ENCODE data around the gene RGS7.
"Not testable (repeated sequence)": the region's sequence is repeated elsewhere in the genome, so short reads cannot be mapped to it uniquely, and the experiment has no call there.

The RGS7 gene

GRCh38 chr1:240914506-240914905, 442.5 kb downstream of the RGS7 start:
- no peak for DNase-seq (ENCODE audit: low read depth in 2 of 2)

- DNase-seq (ENCODE audit: low read depth in 2 of 2), result no peak
Measured at GRCh38 chr1:240912821-240913220, 444.2 kb downstream of the RGS7 start.

- no peak for DNase-seq (ENCODE audit: low read depth in 2 of 2)
Measured at GRCh38 chr1:240909701-240910457, 447.1 kb downstream of the RGS7 start.

- no peak for DNase-seq (ENCODE audit: low read depth in 2 of 2)
Measured at GRCh38 chr1:240906477-240906876, 450.5 kb downstream of the RGS7 start.

GRCh38 chr1:240905225-240905765, 451.7 kb downstream of the RGS7 start:
- DNase-seq (ENCODE audit: low read depth in 2 of 2), result no peak

- not testable (repeated sequence) for DNase-seq (ENCODE audit: low read depth in 2 of 2)
Measured at GRCh38 chr1:240895424-240895823, 461.6 kb downstream of the RGS7 start.

GRCh38 chr1:240888787-240889048, 468.3 kb downstream of the RGS7 start:
- DNase-seq (ENCODE audit: low read depth in 2 of 2), result no peak

GRCh38 chr1:240888039-240888786, 468.8 kb downstream of the RGS7 start:
- peak in 1 of 2 donors; percentile 5 for DNase-seq (ENCODE audit: low read depth in 2 of 2)

- DNase-seq (ENCODE audit: low read depth in 2 of 2), result no peak
Measured at GRCh38 chr1:240883490-240883889, 473.5 kb downstream of the RGS7 start.

GRCh38 chr1:240882656-240883308, 474.2 kb downstream of the RGS7 start:
- not testable (repeated sequence) for DNase-seq (ENCODE audit: low read depth in 2 of 2)

GRCh38 chr1:240878631-240879030, 478.4 kb downstream of the RGS7 start:
- DNase-seq (ENCODE audit: low read depth in 2 of 2), result no peak

GRCh38 chr1:240877605-240878004, 479.4 kb downstream of the RGS7 start:
- DNase-seq (ENCODE audit: low read depth in 2 of 2), result no peak

- DNase-seq (ENCODE audit: low read depth in 2 of 2), result no peak
Measured at GRCh38 chr1:240876071-240876470, 480.9 kb downstream of the RGS7 start.

GRCh38 chr1:240869071-240869470, 487.9 kb downstream of the RGS7 start:
- no peak for DNase-seq (ENCODE audit: low read depth in 2 of 2)

GRCh38 chr1:240866724-240867123, 490.3 kb downstream of the RGS7 start:
- DNase-seq (ENCODE audit: low read depth in 2 of 2), result no peak

- no peak for DNase-seq (ENCODE audit: low read depth in 2 of 2)
Measured at GRCh38 chr1:240860023-240860422, 497.0 kb downstream of the RGS7 start.

GRCh38 chr1:240854367-240854766, 502.6 kb downstream of the RGS7 start:
- DNase-seq (ENCODE audit: low read depth in 2 of 2), result no peak

GRCh38 chr1:240847325-240847724, 509.7 kb downstream of the RGS7 start:
- DNase-seq (ENCODE audit: low read depth in 2 of 2), result no peak

GRCh38 chr1:240844486-240844885, 512.5 kb downstream of the RGS7 start:
- DNase-seq (ENCODE audit: low read depth in 2 of 2), result no peak

GRCh38 chr1:240843798-240844197, 513.2 kb downstream of the RGS7 start:
- no peak for DNase-seq (ENCODE audit: low read depth in 2 of 2)

GRCh38 chr1:240836271-240836670, 520.7 kb downstream of the RGS7 start:
- DNase-seq (ENCODE audit: low read depth in 2 of 2), result no peak

- no peak for DNase-seq (ENCODE audit: low read depth in 2 of 2)
Measured at GRCh38 chr1:240835291-240835690, 521.7 kb downstream of the RGS7 start.

- no peak for DNase-seq (ENCODE audit: low read depth in 2 of 2)
Measured at GRCh38 chr1:240833075-240833474, 523.9 kb downstream of the RGS7 start.

Measured in stimulated activated CD8-positive, alpha-beta memory T cell treated with anti-CD3 and anti-CD28 coated beads, Interleukin-2, amount 100 ng/mL, for 48 hours (primary cell).